Mononuclear cell (primary cell): ENCODE measurements around the gene GABBR2. TPM values are rescaled to one million over a fixed set of nuclear protein-coding genes. Genes with fewer than 3 reads are reported as not detected.
"Not testable (repeated sequence)": the region's sequence is repeated elsewhere in the genome, so short reads cannot be mapped to it uniquely, and the experiment has no call there.

ENCODE experiments used
- H3K27me3 ChIP-seq: 2 replicates; pipeline ENCODE4 v1.6.0; 2011; ENCODE audit warnings: low read length, control low read depth; ENCODE audit not compliant: insufficient read depth
- H3K4me1 ChIP-seq: 2 replicates; pipeline ENCODE4 v1.5.1; 2011; ENCODE audit warnings: mild to moderate bottlenecking, low read length, control low read depth; ENCODE audit not compliant: insufficient read depth
- H3K4me3 ChIP-seq: 2 replicates; pipeline ENCODE4 v1.5.1; 2011; ENCODE audit warnings: mild to moderate bottlenecking, low read length, moderate library complexity
- H3K9me3 ChIP-seq: 2 replicates; pipeline ENCODE4 v1.5.1; 2011; ENCODE audit warnings: low read depth, mild to moderate bottlenecking, control low read depth, low read length
- total RNA-seq: library from RNA; depleted of rRNA; stranded (reverse); fragments of >200 nt; gene quantifications from one replicate; pipeline ENCODE4 v1.2.3, GENCODE V29; 2012

GABBR2 gene
- total RNA-seq, 1 donor: under 0.01 TPM

GRCh38 chr9:98673681-98674080 lies 35.1 kb downstream of the GABBR2 start:
- peaks cover 3% of the 10 kb centered on the region for H3K27me3 ChIP-seq
- H3K4me3 ChIP-seq: no peak overlapping the region
- H3K4me1 ChIP-seq: no peaks in the 10 kb centered on the region
- H3K9me3 ChIP-seq: no peaks in the 10 kb centered on the region

GRCh38 chr9:98667005-98667640 lies 41.6 kb downstream of the GABBR2 start:
- no peak overlapping the region for H3K4me3 ChIP-seq
- H3K4me1 ChIP-seq: no peaks in the 10 kb centered on the region
- H3K9me3 ChIP-seq: no peaks in the 10 kb centered on the region
- no peaks in the 10 kb centered on the region for H3K27me3 ChIP-seq

- Histone ChIP-seq H3K4me1 (no peaks in the 10 kb centered on the region), H3K9me3 (no peaks in the 10 kb centered on the region), H3K27me3 (no peaks in the 10 kb centered on the region), H3K4me3 (no peak overlapping the region)
Observed at GRCh38 chr9:98665501-98665900, 43.2 kb downstream of the GABBR2 start.

GRCh38 chr9:98660541-98660940 lies 48.2 kb downstream of the GABBR2 start:
- no peaks in the 10 kb centered on the region for H3K27me3 ChIP-seq
- H3K9me3 ChIP-seq: no peaks in the 10 kb centered on the region
- H3K4me1 ChIP-seq: no peaks in the 10 kb centered on the region
- no peak overlapping the region for H3K4me3 ChIP-seq

GRCh38 chr9:98658951-98659351 lies 49.8 kb downstream of the GABBR2 start:
- Histone ChIP-seq H3K9me3 (no peaks in the 10 kb centered on the region), H3K27me3 (no peaks in the 10 kb centered on the region), H3K4me1 (no peaks in the 10 kb centered on the region), H3K4me3 (no peak overlapping the region)

- no peaks in the 10 kb centered on the region for H3K27me3 ChIP-seq
- H3K4me1 ChIP-seq: no peaks in the 10 kb centered on the region
- no peak overlapping the region for H3K4me3 ChIP-seq
- no peaks in the 10 kb centered on the region for H3K9me3 ChIP-seq
Observed at GRCh38 chr9:98657897-98658296, 50.8 kb downstream of the GABBR2 start.

GRCh38 chr9:98656511-98656910 lies 52.2 kb downstream of the GABBR2 start:
- H3K27me3 ChIP-seq: no peaks in the 10 kb centered on the region

GRCh38 chr9:98655428-98655827 lies 53.3 kb downstream of the GABBR2 start:
- H3K4me3 ChIP-seq, H3K9me3 ChIP-seq, H3K4me1 ChIP-seq, H3K27me3 ChIP-seq: not testable (repeated sequence)

More at GRCh38 chr9:98656511-98656910, 52.2 kb downstream of the GABBR2 start:
- H3K9me3 ChIP-seq: no peaks in the 10 kb centered on the region
- no peak overlapping the region for H3K4me3 ChIP-seq
- H3K4me1 ChIP-seq: no peaks in the 10 kb centered on the region

GRCh38 chr9:98654247-98654646 lies 54.5 kb downstream of the GABBR2 start:
- no peak overlapping the region for H3K4me3 ChIP-seq
- no peaks in the 10 kb centered on the region for H3K4me1 ChIP-seq
- peaks cover 3% of the 10 kb centered on the region for H3K27me3 ChIP-seq
- H3K9me3 ChIP-seq: no peaks in the 10 kb centered on the region

- no peaks in the 10 kb centered on the region for H3K4me1 ChIP-seq
- peaks cover 3% of the 10 kb centered on the region for H3K27me3 ChIP-seq
- H3K4me3 ChIP-seq: no peak overlapping the region
- H3K9me3 ChIP-seq: no peaks in the 10 kb centered on the region
Observed at GRCh38 chr9:98652741-98653140, 56.0 kb downstream of the GABBR2 start.

GRCh38 chr9:98652302-98652701 lies 56.4 kb downstream of the GABBR2 start:
- peaks cover 3% of the 10 kb centered on the region for H3K27me3 ChIP-seq
- no peaks in the 10 kb centered on the region for H3K4me1 ChIP-seq
- H3K4me3 ChIP-seq: no peak overlapping the region
- H3K9me3 ChIP-seq: no peaks in the 10 kb centered on the region

- Histone ChIP-seq H3K4me1 (no peaks in the 10 kb centered on the region), H3K4me3 (no peak overlapping the region), H3K9me3 (no peaks in the 10 kb centered on the region), H3K27me3 (peaks cover 3% of the 10 kb centered on the region)
Observed at GRCh38 chr9:98647236-98647635, 61.5 kb downstream of the GABBR2 start.

- Histone ChIP-seq H3K9me3 (no peaks in the 10 kb centered on the region), H3K4me3 (no peak overlapping the region), H3K4me1 (no peaks in the 10 kb centered on the region), H3K27me3 (no peaks in the 10 kb centered on the region)
Observed at GRCh38 chr9:98644011-98644410, 64.7 kb downstream of the GABBR2 start.

- Histone ChIP-seq H3K9me3 (no peaks in the 10 kb centered on the region), H3K27me3 (no peaks in the 10 kb centered on the region), H3K4me3 (no peak overlapping the region), H3K4me1 (no peaks in the 10 kb centered on the region)
Observed at GRCh38 chr9:98642661-98643312, 65.9 kb downstream of the GABBR2 start.

- Histone ChIP-seq H3K4me1 (no peaks in the 10 kb centered on the region), H3K9me3 (no peaks in the 10 kb centered on the region), H3K4me3 (no peak overlapping the region), H3K27me3 (no peaks in the 10 kb centered on the region)
Observed at GRCh38 chr9:98641695-98642094, 67.0 kb downstream of the GABBR2 start.

GRCh38 chr9:98640394-98640793 lies 68.3 kb downstream of the GABBR2 start:
- no peak overlapping the region for H3K4me3 ChIP-seq
- H3K9me3 ChIP-seq: no peaks in the 10 kb centered on the region
- H3K4me1 ChIP-seq: no peaks in the 10 kb centered on the region
- no peaks in the 10 kb centered on the region for H3K27me3 ChIP-seq
